PC-9 (cell line): ENCODE measurements around the gene CFAP53.

Source experiments
- EZH2 ChIP-seq: fragments of 200-600 bp; sonication (generic); IDR thresholded peaks from 2 replicates; pipeline ENCODE4 v1.8.0; 2017; ENCODE audit warnings: antibody characterized with exemption, low read depth
- TF ChIP-seq, protein P1 (sequence below): fragments of 200-600 bp; sonication (generic); conservative IDR thresholded peaks from 2 replicates; pipeline ENCODE4 v1.6.1; 2017; ENCODE audit warnings: mixed run types, antibody characterized with exemption, mild to moderate bottlenecking, moderate library complexity

DNA sequence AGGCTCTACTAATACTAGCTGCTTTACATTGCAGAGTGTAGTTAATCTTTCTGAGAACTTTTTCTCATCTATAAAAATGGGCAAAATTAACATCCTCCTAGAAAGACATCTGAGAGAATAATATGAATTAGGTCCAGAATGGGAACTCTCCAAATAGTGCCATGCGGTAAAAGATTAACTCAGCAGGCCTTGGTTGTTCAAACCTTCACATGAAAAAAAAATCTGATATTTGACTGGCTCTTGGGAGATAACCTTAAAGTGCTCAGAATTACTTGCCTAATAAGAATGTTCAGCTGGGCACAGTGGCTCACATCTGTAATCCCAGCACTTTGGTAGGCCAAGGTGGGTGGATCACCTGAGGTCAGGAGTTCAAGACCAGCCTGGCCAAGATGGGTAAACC, 26.7 kb upstream of the CFAP53 start:
- TF ChIP-seq, protein P1, sequence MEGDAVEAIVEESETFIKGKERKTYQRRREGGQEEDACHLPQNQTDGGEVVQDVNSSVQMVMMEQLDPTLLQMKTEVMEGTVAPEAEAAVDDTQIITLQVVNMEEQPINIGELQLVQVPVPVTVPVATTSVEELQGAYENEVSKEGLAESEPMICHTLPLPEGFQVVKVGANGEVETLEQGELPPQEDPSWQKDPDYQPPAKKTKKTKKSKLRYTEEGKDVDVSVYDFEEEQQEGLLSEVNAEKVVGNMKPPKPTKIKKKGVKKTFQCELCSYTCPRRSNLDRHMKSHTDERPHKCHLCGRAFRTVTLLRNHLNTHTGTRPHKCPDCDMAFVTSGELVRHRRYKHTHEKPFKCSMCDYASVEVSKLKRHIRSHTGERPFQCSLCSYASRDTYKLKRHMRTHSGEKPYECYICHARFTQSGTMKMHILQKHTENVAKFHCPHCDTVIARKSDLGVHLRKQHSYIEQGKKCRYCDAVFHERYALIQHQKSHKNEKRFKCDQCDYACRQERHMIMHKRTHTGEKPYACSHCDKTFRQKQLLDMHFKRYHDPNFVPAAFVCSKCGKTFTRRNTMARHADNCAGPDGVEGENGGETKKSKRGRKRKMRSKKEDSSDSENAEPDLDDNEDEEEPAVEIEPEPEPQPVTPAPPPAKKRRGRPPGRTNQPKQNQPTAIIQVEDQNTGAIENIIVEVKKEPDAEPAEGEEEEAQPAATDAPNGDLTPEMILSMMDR, result no peak
- TF ChIP-seq EZH2, result no peak
